GM12873 (cell line): ENCODE measurements around the gene GREM2.

Experiments
- TF ChIP-seq, protein P1 (sequence below): IDR thresholded peaks from 2 replicates; pipeline ENCODE4 v1.5.1; 2012; ENCODE audit warnings: low read depth, mild to moderate bottlenecking, moderate library complexity, low read length, control low read depth; ENCODE audit not compliant: insufficient read depth; ENCODE audit errors: missing control alignments

GREM2 gene

DNA sequence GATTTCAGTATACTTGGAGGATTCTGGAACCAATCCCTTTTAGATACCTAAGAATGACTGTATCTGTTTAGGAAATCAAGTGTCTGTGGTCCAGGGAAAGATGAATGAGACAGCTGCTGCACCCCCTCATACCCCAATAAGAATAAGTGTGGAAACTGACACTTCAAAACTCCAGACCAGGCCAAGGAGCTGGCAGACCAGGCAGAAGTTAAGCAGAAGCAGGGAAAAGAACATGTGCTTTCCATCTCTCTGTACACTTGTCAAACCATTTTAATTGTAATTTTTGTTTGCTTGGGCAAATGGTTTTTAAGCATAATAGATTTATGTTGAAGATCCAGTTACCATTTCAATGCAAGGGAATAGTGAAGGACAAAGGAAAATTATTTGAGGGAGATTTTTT is 100.2 kb downstream of the GREM2 start:
- TF ChIP-seq, protein P1, sequence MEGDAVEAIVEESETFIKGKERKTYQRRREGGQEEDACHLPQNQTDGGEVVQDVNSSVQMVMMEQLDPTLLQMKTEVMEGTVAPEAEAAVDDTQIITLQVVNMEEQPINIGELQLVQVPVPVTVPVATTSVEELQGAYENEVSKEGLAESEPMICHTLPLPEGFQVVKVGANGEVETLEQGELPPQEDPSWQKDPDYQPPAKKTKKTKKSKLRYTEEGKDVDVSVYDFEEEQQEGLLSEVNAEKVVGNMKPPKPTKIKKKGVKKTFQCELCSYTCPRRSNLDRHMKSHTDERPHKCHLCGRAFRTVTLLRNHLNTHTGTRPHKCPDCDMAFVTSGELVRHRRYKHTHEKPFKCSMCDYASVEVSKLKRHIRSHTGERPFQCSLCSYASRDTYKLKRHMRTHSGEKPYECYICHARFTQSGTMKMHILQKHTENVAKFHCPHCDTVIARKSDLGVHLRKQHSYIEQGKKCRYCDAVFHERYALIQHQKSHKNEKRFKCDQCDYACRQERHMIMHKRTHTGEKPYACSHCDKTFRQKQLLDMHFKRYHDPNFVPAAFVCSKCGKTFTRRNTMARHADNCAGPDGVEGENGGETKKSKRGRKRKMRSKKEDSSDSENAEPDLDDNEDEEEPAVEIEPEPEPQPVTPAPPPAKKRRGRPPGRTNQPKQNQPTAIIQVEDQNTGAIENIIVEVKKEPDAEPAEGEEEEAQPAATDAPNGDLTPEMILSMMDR, result no peak

DNA sequence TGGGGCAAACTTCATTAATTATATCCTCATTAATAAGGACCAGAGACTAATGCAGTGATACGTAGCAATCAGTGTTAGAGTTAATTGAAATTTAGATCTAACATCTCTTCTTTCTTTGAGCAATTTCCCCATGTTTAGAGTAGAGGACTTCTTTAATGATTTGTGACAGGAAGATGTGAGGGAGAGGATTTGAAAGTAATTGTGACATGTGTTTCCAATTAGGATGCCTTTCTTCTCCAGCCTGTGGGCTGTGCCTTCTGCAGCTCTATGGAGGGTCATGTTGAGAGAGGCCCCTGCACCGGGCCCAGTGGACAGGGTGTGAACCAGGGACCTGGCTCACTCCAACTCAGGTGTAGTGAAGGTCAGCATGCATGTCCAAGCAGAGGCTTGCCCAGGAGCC is 103.0 kb downstream of the GREM2 start:
- TF ChIP-seq, protein P1, result no peak

DNA sequence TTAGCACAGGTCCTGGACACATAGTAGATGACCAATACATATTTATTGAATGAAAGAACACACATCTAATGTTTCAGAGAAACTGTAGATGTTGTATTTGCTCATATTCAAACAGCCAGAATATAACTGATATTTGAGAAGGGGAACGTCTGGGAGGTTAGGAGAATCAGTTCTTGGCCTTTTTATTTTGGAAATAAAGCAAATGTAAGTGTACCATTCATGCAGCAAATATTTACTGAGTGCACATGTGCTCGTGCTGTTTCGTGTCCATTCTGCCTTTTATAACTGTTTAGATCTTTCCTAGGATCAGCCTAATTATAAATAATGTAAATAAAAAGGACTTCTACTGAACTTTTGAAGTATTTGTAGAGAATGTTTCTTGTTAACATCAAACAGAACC is 103.8 kb downstream of the GREM2 start:
- TF ChIP-seq, protein P1, result no peak

DNA sequence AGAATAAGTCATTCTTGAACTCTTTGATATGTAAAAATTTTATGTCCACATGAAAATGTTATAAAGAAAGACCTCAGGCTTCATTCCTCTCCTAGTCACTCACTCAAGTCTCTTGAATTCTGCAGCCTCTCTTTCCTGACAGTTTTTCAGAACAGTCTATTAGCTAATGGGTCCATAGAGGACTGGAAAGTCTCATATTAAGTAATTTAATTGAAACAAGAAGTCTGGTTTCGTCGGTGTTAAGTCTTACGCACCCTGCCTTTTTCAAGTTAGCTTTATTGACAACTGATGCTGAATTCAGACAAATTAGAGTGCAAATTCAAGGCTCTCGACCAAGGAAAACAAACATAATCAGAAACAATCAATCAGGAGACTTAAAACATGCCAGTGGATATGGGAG is 105.8 kb downstream of the GREM2 start:
- TF ChIP-seq, protein P1, result no peak

DNA sequence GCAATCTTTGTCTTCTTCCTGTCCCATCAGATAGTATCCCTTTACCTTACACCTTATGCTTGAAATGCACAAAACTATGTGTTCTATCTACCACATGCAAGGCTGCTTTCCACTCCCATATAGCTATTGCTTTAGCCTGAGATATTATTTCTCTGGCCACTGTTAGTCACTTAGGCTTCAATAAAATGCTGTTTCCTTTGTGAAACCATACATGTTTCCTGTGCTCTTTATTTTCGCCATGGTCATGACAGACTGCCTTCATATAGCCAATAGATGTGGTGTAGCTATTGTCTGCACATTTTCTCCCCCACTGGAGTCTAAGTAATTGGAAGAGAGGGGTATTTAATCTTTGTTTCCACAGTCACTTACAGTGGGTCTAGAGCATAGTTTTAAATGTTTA is 108.4 kb downstream of the GREM2 start:
- TF ChIP-seq, protein P1, result no peak

DNA sequence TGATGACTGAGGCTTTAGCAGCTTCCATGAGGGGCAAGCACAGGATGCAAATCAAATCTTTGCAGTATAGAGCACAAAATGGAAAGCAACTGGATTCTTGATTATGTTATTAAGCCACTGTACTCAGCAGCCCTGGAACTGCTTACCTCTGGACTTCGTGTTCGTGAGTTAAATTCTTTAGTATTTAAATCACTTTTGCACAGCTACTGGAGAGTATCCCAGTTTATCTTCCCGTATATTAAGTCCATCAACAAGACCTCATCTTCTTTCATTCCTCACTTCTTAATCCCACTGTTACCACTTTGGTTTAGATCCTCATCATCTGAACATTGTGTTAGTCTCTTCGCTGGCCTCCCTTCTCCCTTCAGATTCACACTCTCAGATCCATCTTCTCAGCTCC is 108.9 kb downstream of the GREM2 start:
- TF ChIP-seq, protein P1, result no peak

DNA sequence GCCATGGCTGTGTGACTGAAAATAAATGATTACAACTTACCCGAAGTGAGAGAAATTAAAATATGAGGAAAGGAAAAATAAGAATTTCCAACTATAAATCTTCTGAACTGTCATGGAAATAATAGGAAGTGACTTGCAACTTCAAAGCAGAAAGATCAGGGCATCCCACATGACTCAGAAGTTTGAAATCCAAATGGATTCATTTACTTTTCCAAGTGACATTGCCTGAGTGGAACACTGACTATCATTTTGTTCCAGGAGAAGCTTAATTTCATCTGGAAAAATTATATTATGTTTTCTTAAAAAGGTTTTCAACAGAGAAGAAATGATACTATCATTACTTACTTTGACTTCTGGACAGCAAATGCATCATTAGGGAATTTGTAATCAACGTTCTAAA is 110.8 kb downstream of the GREM2 start:
- TF ChIP-seq, protein P1, result no peak
